Calu3 (cell line): ENCODE measurements around the gene ITGA11. TPM values are rescaled to one million over a fixed set of nuclear protein-coding genes. Genes with fewer than 3 reads are reported as not detected.

ENCODE experiments used
- BruUV-seq: library from RNA; stranded (reverse); fragments of 400-500 nt; replicated peaks from 2 replicates; lab custom pipeline; 2021; lab: Mats Ljungman, UMichigan
- CTCF ChIA-PET: fragments of 300-600 bp; sonication (Branson Sonifier 250); formaldehyde crosslinking; loops from one replicate; lab custom pipeline; 2022; ENCODE audit warnings: antibody characterized with exemption; lab: Charles Lee
- DNase-seq: peaks from one replicate; pipeline ENCODE4 v3.0.0; 2022
- H3K27ac Mint-ChIP-seq: one replicate; pipeline ENCODE4 v1.8.0; 2022; ENCODE audit warnings: mixed read lengths; ENCODE audit not compliant: unreplicated experiment
- H3K27me3 Mint-ChIP-seq: one replicate; pipeline ENCODE4 v1.8.0; 2022; ENCODE audit warnings: mixed read lengths; ENCODE audit not compliant: unreplicated experiment
- H3K36me3 Mint-ChIP-seq: one replicate; pipeline ENCODE4 v1.8.0; 2022; ENCODE audit warnings: mild to moderate bottlenecking, moderate library complexity, mixed read lengths; ENCODE audit not compliant: insufficient read depth, unreplicated experiment
- H3K4me1 Mint-ChIP-seq: one replicate; pipeline ENCODE4 v1.8.0; 2022; ENCODE audit warnings: mild to moderate bottlenecking, low read depth, mixed read lengths; ENCODE audit not compliant: unreplicated experiment
- H3K4me3 Mint-ChIP-seq: one replicate; pipeline ENCODE4 v1.8.0; 2022; ENCODE audit warnings: mild to moderate bottlenecking, low read depth, moderate library complexity, mixed read lengths; ENCODE audit not compliant: unreplicated experiment
- H3K9me3 Mint-ChIP-seq: one replicate; pipeline ENCODE4 v1.8.0; 2022; ENCODE audit warnings: low read depth, mixed read lengths; ENCODE audit not compliant: unreplicated experiment
- intact Hi-C: fragments of 100-400 bp; cut with micrococcal nuclease; formaldehyde crosslinking; loops from one replicate; pipeline ENCODE4 v1.10.0; 2022; ENCODE audit not compliant: unreplicated experiment
- total RNA-seq: library from RNA; stranded (reverse); gene quantifications from 2 replicates; pipeline ENCODE4 v1.2.3, GENCODE V29; 2022
- TF ChIP-seq, protein P1 (sequence below): fragments of 200-600 bp; IDR thresholded peaks from one replicate; pipeline ENCODE4 v1.8.0; 2022; ENCODE audit warnings: antibody characterized with exemption; ENCODE audit not compliant: unreplicated experiment

The ITGA11 gene
- total RNA-seq, 1 experiment from 2014 or later: not detected

GRCh38 chr15:68325726-68326125 is 106.2 kb downstream of the ITGA11 start:
- no peaks in the 10 kb centered on the region for H3K36me3 Mint-ChIP-seq
- H3K4me1 Mint-ChIP-seq: no peaks in the 10 kb centered on the region
- CTCF ChIA-PET: interaction anchor here (1.4 kb wide), 1 partner anchor 19 kb away, joined by 5 read pairs; no protein-coding TSS in a partner anchor
- peaks cover 100% of the 10 kb centered on the region for H3K27me3 Mint-ChIP-seq
- TF ChIP-seq, protein P1, sequence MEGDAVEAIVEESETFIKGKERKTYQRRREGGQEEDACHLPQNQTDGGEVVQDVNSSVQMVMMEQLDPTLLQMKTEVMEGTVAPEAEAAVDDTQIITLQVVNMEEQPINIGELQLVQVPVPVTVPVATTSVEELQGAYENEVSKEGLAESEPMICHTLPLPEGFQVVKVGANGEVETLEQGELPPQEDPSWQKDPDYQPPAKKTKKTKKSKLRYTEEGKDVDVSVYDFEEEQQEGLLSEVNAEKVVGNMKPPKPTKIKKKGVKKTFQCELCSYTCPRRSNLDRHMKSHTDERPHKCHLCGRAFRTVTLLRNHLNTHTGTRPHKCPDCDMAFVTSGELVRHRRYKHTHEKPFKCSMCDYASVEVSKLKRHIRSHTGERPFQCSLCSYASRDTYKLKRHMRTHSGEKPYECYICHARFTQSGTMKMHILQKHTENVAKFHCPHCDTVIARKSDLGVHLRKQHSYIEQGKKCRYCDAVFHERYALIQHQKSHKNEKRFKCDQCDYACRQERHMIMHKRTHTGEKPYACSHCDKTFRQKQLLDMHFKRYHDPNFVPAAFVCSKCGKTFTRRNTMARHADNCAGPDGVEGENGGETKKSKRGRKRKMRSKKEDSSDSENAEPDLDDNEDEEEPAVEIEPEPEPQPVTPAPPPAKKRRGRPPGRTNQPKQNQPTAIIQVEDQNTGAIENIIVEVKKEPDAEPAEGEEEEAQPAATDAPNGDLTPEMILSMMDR: no peak
- intact Hi-C loops: no loop called here
- no peak overlapping the region for H3K4me3 Mint-ChIP-seq
- no peak for DNase-seq
- no TSS peak for BruUV-seq
- no peak overlapping the region for H3K27ac Mint-ChIP-seq
- H3K9me3 Mint-ChIP-seq: no peaks in the 10 kb centered on the region

DNA sequence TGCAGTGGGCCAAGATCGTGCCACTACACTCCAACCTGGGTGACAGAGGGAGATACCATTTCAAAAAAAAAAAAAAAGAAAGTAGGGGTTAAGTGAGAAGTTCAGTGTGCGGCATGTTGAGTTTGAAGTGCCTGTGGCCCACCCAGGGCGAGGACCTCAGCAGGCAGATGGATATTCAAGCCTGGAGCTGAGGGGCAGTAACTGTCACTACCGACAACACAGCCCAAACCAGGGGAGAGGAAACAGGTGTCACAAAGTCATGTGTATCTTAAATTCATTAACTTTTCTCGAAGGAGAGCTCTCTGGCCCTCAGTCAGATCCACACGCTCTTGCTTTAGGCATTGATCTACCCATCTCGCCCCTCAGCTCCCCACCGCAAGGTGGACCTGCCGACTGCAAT is 109.2 kb downstream of the ITGA11 start:
- Mint-ChIP-seq H3K9me3 (no peaks in the 10 kb centered on the region), H3K27ac (no peak overlapping the region), H3K27me3 (peaks cover 99% of the 10 kb centered on the region), H3K4me3 (no peak overlapping the region), H3K36me3 (no peaks in the 10 kb centered on the region), H3K4me1 (no peaks in the 10 kb centered on the region)
- no peak for DNase-seq
- TF ChIP-seq, protein P1: no peak
- intact Hi-C loops: no loop called here
- CTCF ChIA-PET: interaction anchor here (1.7 kb wide), 1 partner anchor 16 kb away, joined by 4 read pairs; no protein-coding TSS in a partner anchor
- BruUV-seq: no TSS peak

- Mint-ChIP-seq H3K27ac (no peak overlapping the region), H3K27me3 (peaks cover 99% of the 10 kb centered on the region), H3K4me1 (no peaks in the 10 kb centered on the region), H3K9me3 (no peaks in the 10 kb centered on the region), H3K4me3 (no peak overlapping the region), H3K36me3 (no peaks in the 10 kb centered on the region)
- no TSS peak for BruUV-seq
- intact Hi-C loops: no loop called here
- CTCF ChIA-PET: interaction anchor here (0.7 to 1.2 kb wide), 2 partner anchors 15 to 20 kb away, joined by 3 read pairs; no protein-coding TSS in a partner anchor
- TF ChIP-seq, protein P1: no peak
- DNase-seq: no peak
These were observed 110.7 kb downstream of the ITGA11 start for GRCh38 chr15:68321229-68321628.

- TF ChIP-seq, protein P1: no peak
- CTCF ChIA-PET: interaction anchor here (1.1 kb wide), 1 partner anchor 14 kb away, joined by 3 read pairs; no protein-coding TSS in a partner anchor
- H3K4me1 Mint-ChIP-seq: no peaks in the 10 kb centered on the region
- intact Hi-C loops: no loop called here
- no peak for DNase-seq
- no peak overlapping the region for H3K4me3 Mint-ChIP-seq
- H3K27me3 Mint-ChIP-seq: peaks cover 99% of the 10 kb centered on the region
- H3K9me3 Mint-ChIP-seq: no peaks in the 10 kb centered on the region
- no peak overlapping the region for H3K27ac Mint-ChIP-seq
- BruUV-seq: no TSS peak
- H3K36me3 Mint-ChIP-seq: no peaks in the 10 kb centered on the region
These were observed 112.0 kb downstream of the ITGA11 start for GRCh38 chr15:68319997-68320396.
